IPS-18a (cell line): ENCODE data around the gene ADORA3.

ENCODE experiments used
- H3K27ac ChIP-seq: one replicate; pipeline ENCODE4 v1.5.1; 2013; ENCODE audit warnings: low read length
- H3K27me3 ChIP-seq: one replicate; pipeline ENCODE4 v1.6.1; 2013; ENCODE audit warnings: mild to moderate bottlenecking, low read length; ENCODE audit not compliant: control insufficient read depth, insufficient read depth
- H3K36me3 ChIP-seq: one replicate; pipeline ENCODE4 v1.6.1; 2013; ENCODE audit warnings: low read depth, low read length; ENCODE audit not compliant: control insufficient read depth
- H3K4me1 ChIP-seq: one replicate; pipeline ENCODE4 v1.6.1; 2013; ENCODE audit warnings: low read depth, low read length; ENCODE audit not compliant: control insufficient read depth
- H3K4me3 ChIP-seq: one replicate; pipeline ENCODE4 v1.5.1; 2013; ENCODE audit warnings: low read length
- H3K9ac ChIP-seq: one replicate; pipeline ENCODE4 v1.6.1; 2013; ENCODE audit warnings: mild to moderate bottlenecking, low read length, moderate library complexity
- H3K9me3 ChIP-seq: one replicate; pipeline ENCODE4 v1.6.1; 2013; ENCODE audit warnings: low read depth, low read length; ENCODE audit not compliant: control insufficient read depth

The ADORA3 gene

GRCh38 chr1:111505641-111506119, 2.2 kb upstream of the ADORA3 start:
- no peak overlapping the region for H3K4me3 ChIP-seq
- H3K9me3 ChIP-seq = no peaks in the 10 kb centered on the region
- H3K27ac ChIP-seq = no peak overlapping the region
- H3K9ac ChIP-seq = no peak overlapping the region
- no peaks in the 10 kb centered on the region for H3K36me3 ChIP-seq
- peaks cover 13% of the 10 kb centered on the region for H3K4me1 ChIP-seq
- H3K27me3 ChIP-seq = no peaks in the 10 kb centered on the region

GRCh38 chr1:111504097-111504496, 664 bp upstream of the ADORA3 start:
- Histone ChIP-seq H3K27ac (no peak overlapping the region), H3K4me1 (peaks cover 13% of the 10 kb centered on the region)

GRCh38 chr1:111501645-111502044, 1.8 kb downstream of the ADORA3 start:
- no peaks in the 10 kb centered on the region for H3K36me3 ChIP-seq
- H3K27ac ChIP-seq = no peak overlapping the region
- H3K9me3 ChIP-seq = no peaks in the 10 kb centered on the region
- no peak overlapping the region for H3K4me3 ChIP-seq
- no peak overlapping the region for H3K9ac ChIP-seq
- no peaks in the 10 kb centered on the region for H3K27me3 ChIP-seq
- no peaks in the 10 kb centered on the region for H3K4me1 ChIP-seq

More at GRCh38 chr1:111504097-111504496, 664 bp upstream of the ADORA3 start:
- no peaks in the 10 kb centered on the region for H3K9me3 ChIP-seq
- H3K27me3 ChIP-seq = no peaks in the 10 kb centered on the region
- no peaks in the 10 kb centered on the region for H3K36me3 ChIP-seq
- no peak overlapping the region for H3K4me3 ChIP-seq
- no peak overlapping the region for H3K9ac ChIP-seq

GRCh38 chr1:111499026-111499785, 4.2 kb downstream of the ADORA3 start:
- Histone ChIP-seq H3K36me3 (no peaks in the 10 kb centered on the region), H3K4me3 (no peak overlapping the region), H3K9ac (no peak overlapping the region), H3K4me1 (no peaks in the 10 kb centered on the region), H3K27me3 (no peaks in the 10 kb centered on the region), H3K27ac (no peak overlapping the region), H3K9me3 (no peaks in the 10 kb centered on the region)

- H3K36me3 ChIP-seq = no peaks in the 10 kb centered on the region
- no peaks in the 10 kb centered on the region for H3K27me3 ChIP-seq
- no peaks in the 10 kb centered on the region for H3K9me3 ChIP-seq
- H3K9ac ChIP-seq = no peak overlapping the region
- no peak overlapping the region for H3K27ac ChIP-seq
- no peaks in the 10 kb centered on the region for H3K4me1 ChIP-seq
- H3K4me3 ChIP-seq = no peak overlapping the region
These were observed 5.8 kb downstream of the ADORA3 start for GRCh38 chr1:111497592-111497991.

GRCh38 chr1:111496398-111496797, 7.0 kb downstream of the ADORA3 start:
- no peaks in the 10 kb centered on the region for H3K27me3 ChIP-seq
- H3K36me3 ChIP-seq = no peaks in the 10 kb centered on the region
- no peaks in the 10 kb centered on the region for H3K4me1 ChIP-seq
- H3K4me3 ChIP-seq = no peak overlapping the region
- no peaks in the 10 kb centered on the region for H3K9me3 ChIP-seq
- H3K9ac ChIP-seq = no peak overlapping the region
- H3K27ac ChIP-seq = no peak overlapping the region

GRCh38 chr1:111491070-111491469, 12.4 kb downstream of the ADORA3 start:
- Histone ChIP-seq H3K9ac (no peak overlapping the region), H3K9me3 (no peaks in the 10 kb centered on the region), H3K4me3 (no peak overlapping the region), H3K27ac (no peak overlapping the region), H3K4me1 (no peaks in the 10 kb centered on the region), H3K27me3 (no peaks in the 10 kb centered on the region), H3K36me3 (no peaks in the 10 kb centered on the region)

- no peak overlapping the region for H3K9ac ChIP-seq
These were observed 13.2 kb downstream of the ADORA3 start for GRCh38 chr1:111490220-111490619.

GRCh38 chr1:111489604-111490003, 13.8 kb downstream of the ADORA3 start:
- Histone ChIP-seq H3K36me3 (no peaks in the 10 kb centered on the region), H3K4me1 (no peaks in the 10 kb centered on the region), H3K4me3 (no peak overlapping the region), H3K9ac (no peak overlapping the region), H3K27ac (no peak overlapping the region), H3K27me3 (no peaks in the 10 kb centered on the region), H3K9me3 (no peaks in the 10 kb centered on the region)

More at GRCh38 chr1:111490220-111490619, 13.2 kb downstream of the ADORA3 start:
- Histone ChIP-seq H3K27ac (no peak overlapping the region), H3K4me3 (no peak overlapping the region), H3K4me1 (no peaks in the 10 kb centered on the region), H3K9me3 (no peaks in the 10 kb centered on the region), H3K36me3 (no peaks in the 10 kb centered on the region), H3K27me3 (no peaks in the 10 kb centered on the region)

- H3K27me3 ChIP-seq = no peaks in the 10 kb centered on the region
- H3K4me1 ChIP-seq = no peaks in the 10 kb centered on the region
- H3K36me3 ChIP-seq = no peaks in the 10 kb centered on the region
- no peak overlapping the region for H3K9ac ChIP-seq
- H3K9me3 ChIP-seq = no peaks in the 10 kb centered on the region
- H3K4me3 ChIP-seq = no peak overlapping the region
- H3K27ac ChIP-seq = no peak overlapping the region
These were observed 14.8 kb downstream of the ADORA3 start for GRCh38 chr1:111488669-111489068.

GRCh38 chr1:111487133-111487532, 16.3 kb downstream of the ADORA3 start:
- no peaks in the 10 kb centered on the region for H3K27me3 ChIP-seq
- H3K4me3 ChIP-seq = no peak overlapping the region
- no peaks in the 10 kb centered on the region for H3K9me3 ChIP-seq
- no peak overlapping the region for H3K27ac ChIP-seq
- H3K4me1 ChIP-seq = no peaks in the 10 kb centered on the region
- H3K9ac ChIP-seq = no peak overlapping the region
- H3K36me3 ChIP-seq = no peaks in the 10 kb centered on the region

GRCh38 chr1:111486431-111486830, 17.0 kb downstream of the ADORA3 start:
- H3K4me1 ChIP-seq = no peaks in the 10 kb centered on the region

More at GRCh38 chr1:111486431-111486830, 17.0 kb downstream of the ADORA3 start:
- Histone ChIP-seq H3K36me3 (no peaks in the 10 kb centered on the region), H3K4me3 (no peak overlapping the region), H3K9me3 (no peaks in the 10 kb centered on the region), H3K27ac (no peak overlapping the region), H3K27me3 (no peaks in the 10 kb centered on the region), H3K9ac (no peak overlapping the region)
